Liver (tissue), 9 donors: ENCODE measurements around the gene ZNF726. TPM values are rescaled to one million over a fixed set of nuclear protein-coding genes. Genes with fewer than 3 reads are reported as not detected.

Experiments used
- DNase-seq: peaks from one replicate; pipeline ENCODE4 v3.0.0-alpha.2; 2017; ENCODE audit warnings: low spot score
- H3K27ac ChIP-seq, 2 donors: one replicate each; pipeline ENCODE4 v1.7.0; 2013; ENCODE audit warnings: inconsistent platforms in 2 of 2, low read length in 2 of 2, control low read depth in 1 of 2, low read depth in 1 of 2, mild to moderate bottlenecking in 1 of 2
- H3K27me3 ChIP-seq, 4 donors: one replicate each; pipeline versions ENCODE4 v1.6.1 to v1.7.0; 2013; ENCODE audit warnings: low read length in 3 of 4, inconsistent platforms in 1 of 4, mild to moderate bottlenecking in 1 of 4, moderate library complexity in 1 of 4; ENCODE audit not compliant: control insufficient read depth in 4 of 4, insufficient read depth in 4 of 4
- H3K36me3 ChIP-seq, 4 donors: one replicate each; pipeline versions ENCODE4 v1.6.1 to v1.7.0; 2013; ENCODE audit warnings: low read length in 3 of 4, mild to moderate bottlenecking in 3 of 4, low read depth in 1 of 4, moderate library complexity in 1 of 4; ENCODE audit not compliant: control insufficient read depth in 4 of 4, insufficient read depth in 3 of 4
- H3K4me1 ChIP-seq, 4 donors: one replicate each; pipeline versions ENCODE4 v1.6.1 to v1.7.0; 2013; ENCODE audit warnings: low read length in 3 of 4, mild to moderate bottlenecking in 3 of 4, moderate library complexity in 1 of 4; ENCODE audit not compliant: control insufficient read depth in 4 of 4, insufficient read depth in 4 of 4
- H3K4me3 ChIP-seq, 3 donors: one replicate each; pipeline versions ENCODE4 v1.6.1 to v1.7.0; 2013; ENCODE audit warnings: low read length in 3 of 3, control low read depth in 1 of 3, low read depth in 1 of 3, mild to moderate bottlenecking in 1 of 3
- H3K9ac ChIP-seq, 2 donors: one replicate each; pipeline ENCODE4 v1.7.0; 2013; ENCODE audit warnings: low read length in 2 of 2, mild to moderate bottlenecking in 2 of 2, moderate library complexity in 2 of 2, control low read depth in 1 of 2, low read depth in 1 of 2
- H3K9me3 ChIP-seq, 4 donors: one replicate each; pipeline versions ENCODE4 v1.6.1 to v1.7.0; 2013; ENCODE audit warnings: low read length in 3 of 4; ENCODE audit not compliant: control insufficient read depth in 4 of 4
- EGR1 ChIP-seq, 2 donors: IDR thresholded peaks; 2 replicates each; pipeline ENCODE4 v1.6.1; 2016 to 2018; ENCODE audit warnings: antibody characterized with exemption in 2 of 2, low read depth in 2 of 2
- FOXA1 ChIP-seq: IDR thresholded peaks from 2 replicates; pipeline ENCODE4 v1.6.1; 2016; ENCODE audit warnings: antibody characterized with exemption
- FOXA2 ChIP-seq: IDR thresholded peaks from 2 replicates; pipeline ENCODE4 v1.6.1; 2016; ENCODE audit warnings: antibody characterized with exemption
- GABPA ChIP-seq, 2 donors: IDR thresholded peaks in 1 of 2; conservative IDR thresholded peaks in 1 of 2; 2 replicates each; pipeline ENCODE4 v1.6.1; 2016; ENCODE audit warnings: antibody characterized with exemption in 2 of 2, mild to moderate bottlenecking in 1 of 2, moderate library complexity in 1 of 2
- HNF4A ChIP-seq, 2 donors: conservative IDR thresholded peaks; 2 replicates each; pipeline ENCODE4 v1.6.1; 2016; ENCODE audit warnings: antibody characterized with exemption in 2 of 2, mild to moderate bottlenecking in 2 of 2
- HNF4G ChIP-seq: IDR thresholded peaks from 2 replicates; pipeline ENCODE4 v1.6.1; 2016; ENCODE audit warnings: antibody characterized with exemption
- JUND ChIP-seq, 2 donors: IDR thresholded peaks; 2 replicates each; pipeline ENCODE4 v1.6.1; 2016; ENCODE audit warnings: antibody characterized with exemption in 2 of 2
- NR2F2 ChIP-seq: IDR thresholded peaks from 2 replicates; pipeline ENCODE4 v1.6.1; 2016; ENCODE audit warnings: antibody characterized with exemption
- RAD21 ChIP-seq, 2 donors: IDR thresholded peaks; 2 replicates each; pipeline ENCODE4 v1.6.1; 2016; ENCODE audit warnings: antibody characterized with exemption in 2 of 2, mild to moderate bottlenecking in 2 of 2
- RXRA ChIP-seq, 2 donors: IDR thresholded peaks; 2 replicates each; pipeline ENCODE4 v1.6.1; 2017 to 2018; ENCODE audit warnings: antibody characterized with exemption in 2 of 2, mild to moderate bottlenecking in 1 of 2
- SP1 ChIP-seq: IDR thresholded peaks from 2 replicates; pipeline ENCODE4 v1.6.1; 2018; ENCODE audit warnings: antibody characterized with exemption, mild to moderate bottlenecking
- TAF1 ChIP-seq: conservative IDR thresholded peaks from 2 replicates; pipeline ENCODE4 v1.6.1; 2016; ENCODE audit warnings: antibody characterized with exemption, mild to moderate bottlenecking
- YY1 ChIP-seq: IDR thresholded peaks from 2 replicates; pipeline ENCODE4 v1.6.1; 2016; ENCODE audit warnings: antibody characterized with exemption, mild to moderate bottlenecking
- whole genome bisulfite sequencing: extraction: QIAGEN DNeasy Blood & Tissue Kit; methylation state at CpG from one replicate; pipeline ENCODE4 v1.1.7; 2013; 5-methylcytosine and 5-hydroxymethylcytosine counted together
- polyA plus RNA-seq, 2 donors: library from polyadenylated mRNA; stranded (reverse) in 1 of 2; unstranded in 1 of 2; fragments of 200-250 nt in 1 of 2; fragments of >200 nt in 1 of 2; fragmentation: Nextera tagmentation in 1 of 2; extraction: Ambion mirVana in 1 of 2; gene quantifications; one replicate each; pipeline versions ENCODE4 v1.2.1 to v1.2.3, GENCODE V29; 2013 to 2015
- total RNA-seq, 2 donors: library from RNA; depleted of rRNA; stranded (reverse); fragments of >200 nt; gene quantifications; one replicate each; pipeline ENCODE4 v1.2.3, GENCODE V29; 2014
- TF ChIP-seq, protein P1 (sequence below): IDR thresholded peaks from 2 replicates; pipeline ENCODE4 v1.6.1; 2016; ENCODE audit warnings: antibody characterized with exemption
- TF ChIP-seq, protein P2 (sequence below): IDR thresholded peaks from 2 replicates; pipeline ENCODE4 v1.6.1; 2016; ENCODE audit warnings: antibody characterized with exemption
- TF ChIP-seq, protein P3 (sequence below): fragments of 150-350 bp; IDR thresholded peaks from 2 replicates; pipeline ENCODE4 v1.5.1; 2017; ENCODE audit warnings: improper control_type of control experiment, low read depth, low read length; ENCODE audit not compliant: missing input control
- TF ChIP-seq, protein P4 (sequence below): IDR thresholded peaks from 2 replicates; pipeline ENCODE4 v1.6.1; 2016; ENCODE audit warnings: antibody characterized with exemption
- TF ChIP-seq, protein P5 (sequence below): IDR thresholded peaks from 2 replicates; pipeline ENCODE4 v1.6.1; 2016; ENCODE audit warnings: antibody characterized with exemption, mild to moderate bottlenecking
- donor health status: healthy.
- donor health status: healthy.
- donor health status: healthy.
- donor health status: healthy.
- donor health status: healthy.

The ZNF726 gene
- total and polyA plus RNA-seq, 4 donors: 0.57 to 8.0 (median 1.1) TPM

DNA sequence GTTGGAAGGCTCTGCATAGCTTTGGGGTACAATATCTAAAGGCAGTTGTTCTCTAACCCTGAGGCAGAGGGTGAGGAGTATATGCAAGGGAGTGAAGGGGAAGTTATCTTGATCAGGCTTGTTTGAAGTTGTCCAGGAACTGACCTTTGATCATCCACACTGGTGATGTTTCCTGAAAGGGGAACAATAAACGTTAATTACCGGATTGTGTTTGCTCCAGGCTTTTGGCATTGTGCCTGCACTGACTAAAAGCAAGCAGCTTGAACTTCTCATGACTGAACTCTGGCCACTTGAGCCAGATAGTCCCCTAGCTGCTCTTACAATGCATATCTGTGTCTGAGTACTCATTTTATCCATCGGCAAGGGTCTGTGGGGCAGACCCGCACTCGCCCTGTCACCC, 27.0 kb upstream of the ZNF726 start:
- 53% methylated on average over 5 of the region's 5 CpGs for WGBS
- Histone ChIP-seq H3K4me3 (no peak overlapping the region), H3K36me3 (no peaks in the 10 kb centered on the region), H3K27ac (peak overlapping the region; percentile 37 to 72), H3K27me3 (no peaks in the 10 kb centered on the region), H3K9ac (no peak overlapping the region), H3K4me1 (peaks cover 6 to 43% (median 32%) of the 10 kb centered on the region in 4 donors), H3K9me3 (peaks cover 0 to 10% (median under 1%) of the 10 kb centered on the region in 4 donors)
- TF ChIP-seq RXRA (IDR thresholded peaks at IDR 0.05): peak; percentile 80 to 94
- no peak for TF ChIP-seq GABPA (IDR thresholded peaks at IDR 0.05 in 1 of 2, conservative IDR thresholded peaks at IDR 0.05 in 1 of 2)
- no peak for TF ChIP-seq FOXA1
- TF ChIP-seq, protein P1, sequence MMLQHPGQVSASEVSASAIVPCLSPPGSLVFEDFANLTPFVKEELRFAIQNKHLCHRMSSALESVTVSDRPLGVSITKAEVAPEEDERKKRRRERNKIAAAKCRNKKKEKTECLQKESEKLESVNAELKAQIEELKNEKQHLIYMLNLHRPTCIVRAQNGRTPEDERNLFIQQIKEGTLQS: no peak
- no peak for TF ChIP-seq EGR1 (IDR thresholded peaks at IDR 0.05; ENCODE audit: low read depth in 2 of 2)
- TF ChIP-seq, protein P2, sequence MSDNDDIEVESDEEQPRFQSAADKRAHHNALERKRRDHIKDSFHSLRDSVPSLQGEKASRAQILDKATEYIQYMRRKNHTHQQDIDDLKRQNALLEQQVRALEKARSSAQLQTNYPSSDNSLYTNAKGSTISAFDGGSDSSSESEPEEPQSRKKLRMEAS: peak; percentile 79
- TF ChIP-seq YY1: peak; percentile 42
- TF ChIP-seq HNF4A (conservative IDR thresholded peaks at IDR 0.05): peak; percentile 86 to 95
- no peak for TF ChIP-seq TAF1
- TF ChIP-seq SP1: peak; percentile 72
- TF ChIP-seq, protein P3, sequence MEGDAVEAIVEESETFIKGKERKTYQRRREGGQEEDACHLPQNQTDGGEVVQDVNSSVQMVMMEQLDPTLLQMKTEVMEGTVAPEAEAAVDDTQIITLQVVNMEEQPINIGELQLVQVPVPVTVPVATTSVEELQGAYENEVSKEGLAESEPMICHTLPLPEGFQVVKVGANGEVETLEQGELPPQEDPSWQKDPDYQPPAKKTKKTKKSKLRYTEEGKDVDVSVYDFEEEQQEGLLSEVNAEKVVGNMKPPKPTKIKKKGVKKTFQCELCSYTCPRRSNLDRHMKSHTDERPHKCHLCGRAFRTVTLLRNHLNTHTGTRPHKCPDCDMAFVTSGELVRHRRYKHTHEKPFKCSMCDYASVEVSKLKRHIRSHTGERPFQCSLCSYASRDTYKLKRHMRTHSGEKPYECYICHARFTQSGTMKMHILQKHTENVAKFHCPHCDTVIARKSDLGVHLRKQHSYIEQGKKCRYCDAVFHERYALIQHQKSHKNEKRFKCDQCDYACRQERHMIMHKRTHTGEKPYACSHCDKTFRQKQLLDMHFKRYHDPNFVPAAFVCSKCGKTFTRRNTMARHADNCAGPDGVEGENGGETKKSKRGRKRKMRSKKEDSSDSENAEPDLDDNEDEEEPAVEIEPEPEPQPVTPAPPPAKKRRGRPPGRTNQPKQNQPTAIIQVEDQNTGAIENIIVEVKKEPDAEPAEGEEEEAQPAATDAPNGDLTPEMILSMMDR: no peak
- peak; percentile 46 for TF ChIP-seq FOXA2
- TF ChIP-seq NR2F2: no peak
- TF ChIP-seq, protein P4, sequence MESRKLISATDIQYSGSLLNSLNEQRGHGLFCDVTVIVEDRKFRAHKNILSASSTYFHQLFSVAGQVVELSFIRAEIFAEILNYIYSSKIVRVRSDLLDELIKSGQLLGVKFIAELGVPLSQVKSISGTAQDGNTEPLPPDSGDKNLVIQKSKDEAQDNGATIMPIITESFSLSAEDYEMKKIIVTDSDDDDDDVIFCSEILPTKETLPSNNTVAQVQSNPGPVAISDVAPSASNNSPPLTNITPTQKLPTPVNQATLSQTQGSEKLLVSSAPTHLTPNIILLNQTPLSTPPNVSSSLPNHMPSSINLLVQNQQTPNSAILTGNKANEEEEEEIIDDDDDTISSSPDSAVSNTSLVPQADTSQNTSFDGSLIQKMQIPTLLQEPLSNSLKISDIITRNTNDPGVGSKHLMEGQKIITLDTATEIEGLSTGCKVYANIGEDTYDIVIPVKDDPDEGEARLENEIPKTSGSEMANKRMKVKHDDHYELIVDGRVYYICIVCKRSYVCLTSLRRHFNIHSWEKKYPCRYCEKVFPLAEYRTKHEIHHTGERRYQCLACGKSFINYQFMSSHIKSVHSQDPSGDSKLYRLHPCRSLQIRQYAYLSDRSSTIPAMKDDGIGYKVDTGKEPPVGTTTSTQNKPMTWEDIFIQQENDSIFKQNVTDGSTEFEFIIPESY: peak; percentile 72
- peak; percentile 53 to 56 for TF ChIP-seq RAD21 (IDR thresholded peaks at IDR 0.05)
- peak; percentile 40 to 89 for TF ChIP-seq JUND (IDR thresholded peaks at IDR 0.05)
- peak; percentile 60 for TF ChIP-seq HNF4G
- TF ChIP-seq, protein P5, sequence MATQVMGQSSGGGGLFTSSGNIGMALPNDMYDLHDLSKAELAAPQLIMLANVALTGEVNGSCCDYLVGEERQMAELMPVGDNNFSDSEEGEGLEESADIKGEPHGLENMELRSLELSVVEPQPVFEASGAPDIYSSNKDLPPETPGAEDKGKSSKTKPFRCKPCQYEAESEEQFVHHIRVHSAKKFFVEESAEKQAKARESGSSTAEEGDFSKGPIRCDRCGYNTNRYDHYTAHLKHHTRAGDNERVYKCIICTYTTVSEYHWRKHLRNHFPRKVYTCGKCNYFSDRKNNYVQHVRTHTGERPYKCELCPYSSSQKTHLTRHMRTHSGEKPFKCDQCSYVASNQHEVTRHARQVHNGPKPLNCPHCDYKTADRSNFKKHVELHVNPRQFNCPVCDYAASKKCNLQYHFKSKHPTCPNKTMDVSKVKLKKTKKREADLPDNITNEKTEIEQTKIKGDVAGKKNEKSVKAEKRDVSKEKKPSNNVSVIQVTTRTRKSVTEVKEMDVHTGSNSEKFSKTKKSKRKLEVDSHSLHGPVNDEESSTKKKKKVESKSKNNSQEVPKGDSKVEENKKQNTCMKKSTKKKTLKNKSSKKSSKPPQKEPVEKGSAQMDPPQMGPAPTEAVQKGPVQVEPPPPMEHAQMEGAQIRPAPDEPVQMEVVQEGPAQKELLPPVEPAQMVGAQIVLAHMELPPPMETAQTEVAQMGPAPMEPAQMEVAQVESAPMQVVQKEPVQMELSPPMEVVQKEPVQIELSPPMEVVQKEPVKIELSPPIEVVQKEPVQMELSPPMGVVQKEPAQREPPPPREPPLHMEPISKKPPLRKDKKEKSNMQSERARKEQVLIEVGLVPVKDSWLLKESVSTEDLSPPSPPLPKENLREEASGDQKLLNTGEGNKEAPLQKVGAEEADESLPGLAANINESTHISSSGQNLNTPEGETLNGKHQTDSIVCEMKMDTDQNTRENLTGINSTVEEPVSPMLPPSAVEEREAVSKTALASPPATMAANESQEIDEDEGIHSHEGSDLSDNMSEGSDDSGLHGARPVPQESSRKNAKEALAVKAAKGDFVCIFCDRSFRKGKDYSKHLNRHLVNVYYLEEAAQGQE: peak; percentile 48
- DNase-seq: no peak
